ENCODE data around the gene EAF1. TPM values are rescaled to one million over a fixed set of nuclear protein-coding genes. Genes with fewer than 3 reads are reported as not detected.
"Not testable (repeated sequence)": the region's sequence is repeated elsewhere in the genome, so short reads cannot be mapped to it uniquely, and the experiment has no call there.

EAF1 gene
- total RNA-seq, 1 donor from 2014 or later: 38.0 TPM

DNA sequence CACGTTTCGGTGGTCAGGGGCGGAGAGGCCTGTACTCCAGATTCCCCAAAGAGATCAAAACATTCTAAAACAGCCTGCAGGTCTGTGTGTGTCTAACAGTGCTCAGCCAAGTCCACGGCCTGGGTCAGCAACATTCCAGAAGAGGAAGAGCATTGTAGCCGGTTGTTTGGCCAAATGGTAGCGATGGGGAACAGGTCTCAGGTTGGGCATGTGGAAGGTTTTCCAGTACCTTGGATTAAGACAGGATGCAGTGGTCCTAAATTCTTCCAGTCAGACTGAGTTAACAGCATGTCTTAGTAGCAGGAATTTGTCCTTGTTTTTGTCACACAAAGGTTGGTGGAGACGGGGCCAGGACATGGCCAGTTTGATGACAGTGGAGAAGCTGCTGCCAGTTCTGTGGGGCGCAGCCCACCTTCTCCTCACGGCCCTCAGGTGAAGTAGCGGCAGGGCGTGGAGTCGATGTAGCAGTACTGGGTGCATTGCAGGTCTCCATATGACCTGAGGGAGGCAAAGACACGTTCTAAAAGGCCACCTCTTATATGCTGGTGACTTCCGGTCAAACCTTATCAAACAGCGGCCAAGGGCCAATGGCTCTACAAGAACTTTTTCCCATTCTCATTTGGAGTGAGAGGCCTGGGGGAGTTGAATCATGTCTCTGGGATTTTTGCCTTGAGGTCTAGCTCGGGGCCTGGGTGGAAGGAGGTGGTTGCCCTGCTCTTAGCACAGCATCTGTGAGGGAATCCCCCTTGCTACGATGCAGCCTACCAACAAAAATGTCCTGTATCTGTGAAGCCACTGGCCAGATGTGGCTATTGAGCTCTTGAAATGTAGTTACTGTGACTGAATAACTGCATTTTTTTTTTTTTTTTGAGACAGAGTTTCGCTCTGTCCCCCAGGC lies 24.1 kb downstream of the EAF1 start:
- DNase-seq (ENCODE audit: low read depth): no peak

DNA sequence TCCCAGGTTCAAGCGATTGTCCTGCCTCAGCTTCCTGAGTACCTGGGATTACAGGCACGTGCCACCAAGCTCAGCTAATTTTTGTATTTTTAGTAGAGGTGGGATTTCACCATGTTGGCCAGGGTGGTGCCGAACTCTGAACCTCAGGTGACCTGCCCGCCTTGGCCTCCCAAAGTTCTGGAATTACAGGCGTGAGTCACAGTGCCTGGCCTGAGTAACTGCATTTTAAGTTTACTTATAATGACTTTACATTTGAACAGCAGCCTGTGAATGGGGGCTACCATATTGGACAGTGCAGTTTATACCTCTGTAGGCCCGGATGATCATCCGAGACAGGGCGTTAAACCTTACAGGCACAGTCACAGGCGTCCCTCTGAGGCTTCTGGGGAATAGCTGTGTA lies 24.8 kb downstream of the EAF1 start:
- DNase-seq (ENCODE audit: low read depth): no peak

DNA sequence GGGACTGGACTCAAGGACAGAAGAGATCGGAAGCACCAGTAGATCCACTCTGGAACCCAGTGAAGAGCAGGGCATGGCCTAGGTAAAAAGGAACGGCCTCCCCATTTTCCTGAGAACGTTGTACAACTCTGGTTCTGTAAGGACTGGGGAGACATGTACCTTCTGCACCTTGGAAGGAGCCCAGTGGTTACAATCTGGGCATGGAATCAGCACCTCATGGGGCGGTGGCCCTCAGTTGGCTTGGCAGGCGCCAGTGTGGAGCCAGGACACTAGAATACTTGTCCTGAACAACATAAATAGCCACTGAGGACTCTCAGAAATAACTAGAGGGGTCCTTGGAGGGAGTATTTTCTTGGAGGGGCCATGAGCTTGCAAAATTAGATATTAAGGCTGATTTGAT lies 25.6 kb downstream of the EAF1 start:
- DNase-seq (ENCODE audit: low read depth): no peak

DNA sequence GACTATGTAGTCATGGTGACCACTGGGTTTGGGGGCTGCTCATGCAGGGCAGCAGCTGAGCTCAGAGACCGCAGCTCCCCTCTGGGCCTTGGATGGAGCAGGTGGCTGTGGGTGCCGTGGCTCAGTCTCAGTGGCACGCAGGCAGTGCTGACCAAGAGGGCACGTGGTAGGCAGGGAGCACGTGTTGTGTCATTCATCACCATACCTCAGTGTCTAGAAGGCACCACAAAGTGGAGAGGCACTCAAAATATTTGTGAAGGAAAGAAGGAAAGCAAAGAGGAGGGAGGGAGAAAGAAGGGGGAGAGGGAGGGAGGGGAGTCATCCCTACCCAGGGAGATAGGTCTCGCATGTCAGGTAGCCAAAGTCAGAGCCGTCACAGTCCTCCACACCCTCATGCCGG lies 26.1 kb downstream of the EAF1 start:
- peak; percentile 53 for DNase-seq (ENCODE audit: low read depth)

DNA sequence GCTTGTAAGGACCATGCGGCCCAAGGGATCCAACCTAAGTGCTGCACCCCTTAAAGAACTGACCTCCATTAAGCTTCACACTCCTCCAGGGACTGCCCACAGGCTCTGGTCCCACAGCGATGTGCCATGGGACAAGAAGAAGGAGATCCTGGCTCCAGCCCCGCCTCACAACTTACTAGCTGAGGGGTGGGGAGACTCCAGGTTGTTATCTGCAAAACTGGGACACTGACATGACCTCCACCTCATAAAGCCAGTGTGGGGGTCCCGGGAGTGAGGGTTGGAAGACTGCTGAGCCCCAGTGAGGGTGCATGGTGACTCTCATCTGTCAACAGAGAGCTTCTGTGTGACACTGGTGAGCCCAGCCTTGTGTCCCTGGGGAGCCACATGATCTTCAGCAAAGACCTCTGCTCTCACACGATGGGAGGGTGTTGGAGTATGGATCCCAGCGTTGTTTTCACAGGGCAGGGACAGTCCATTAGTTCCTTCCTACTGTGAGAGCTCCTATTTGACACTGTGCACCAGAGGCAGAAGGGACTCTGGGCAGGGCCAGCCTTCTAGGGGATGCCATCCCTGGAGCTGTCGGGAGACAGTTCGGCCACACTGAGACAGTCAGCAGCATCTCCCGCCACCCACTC lies 26.7 kb downstream of the EAF1 start:
- DNase-seq (ENCODE audit: low read depth): no peak

DNA sequence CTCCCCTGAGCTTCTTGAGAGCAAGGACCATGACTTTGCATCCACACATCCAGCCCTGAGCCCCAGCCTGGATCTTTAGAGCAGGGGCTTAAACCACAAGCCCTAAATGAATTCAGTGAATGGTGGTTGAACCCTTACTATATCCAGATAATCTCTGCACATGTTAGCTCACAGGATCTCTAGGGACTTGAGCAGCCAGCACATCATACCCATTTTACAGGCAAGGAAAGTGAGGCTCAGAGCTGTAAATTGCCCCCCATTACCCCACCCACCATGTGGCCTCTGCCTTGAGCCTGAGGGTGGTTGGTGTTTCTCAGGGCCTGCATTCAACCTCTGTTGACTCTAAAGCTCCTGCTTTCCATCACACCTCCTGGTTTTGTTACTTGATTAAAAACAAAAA lies 27.6 kb downstream of the EAF1 start:
- DNase-seq (ENCODE audit: low read depth): no peak

DNA sequence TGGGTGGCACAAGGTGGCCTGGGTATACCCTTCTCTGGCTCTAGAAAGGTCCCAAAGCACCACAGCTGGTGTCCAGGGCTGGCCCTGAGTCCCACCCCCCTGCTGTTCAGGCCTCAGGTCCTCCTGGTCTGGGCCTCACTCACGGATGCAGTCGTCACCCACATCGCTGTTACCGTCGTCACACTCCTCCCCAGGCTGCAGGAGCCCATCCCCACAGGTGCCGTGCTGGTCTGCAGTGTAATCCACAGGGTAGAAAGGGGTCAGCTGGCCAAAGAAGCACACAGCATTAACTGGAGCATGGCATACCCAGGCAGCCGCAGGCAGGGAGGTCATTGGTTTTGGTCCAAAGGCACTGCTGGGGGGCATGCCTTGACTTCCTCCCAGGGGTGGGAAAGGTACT lies 28.4 kb downstream of the EAF1 start:
- no peak for DNase-seq (ENCODE audit: low read depth)

DNA sequence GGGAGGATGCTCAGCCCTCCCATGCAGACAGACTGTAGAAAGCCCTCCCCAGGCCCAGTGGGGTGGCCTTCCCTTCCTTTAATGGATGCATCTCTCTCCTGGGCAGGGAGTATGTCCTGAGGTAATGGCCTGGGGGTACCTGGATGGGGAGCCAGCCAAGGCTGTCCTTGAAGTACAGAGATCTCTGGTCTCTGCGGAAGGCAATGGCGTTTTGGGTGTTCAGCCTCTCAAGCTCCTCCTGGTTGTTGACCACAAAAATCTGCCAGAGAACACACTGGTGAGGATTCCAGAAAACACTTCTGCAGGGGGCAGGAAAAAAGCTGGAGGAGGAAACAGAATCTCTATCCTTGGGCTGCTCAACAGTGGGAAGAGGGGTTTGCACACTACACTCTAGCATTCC lies 28.9 kb downstream of the EAF1 start:
- no peak for DNase-seq (ENCODE audit: low read depth)

DNA sequence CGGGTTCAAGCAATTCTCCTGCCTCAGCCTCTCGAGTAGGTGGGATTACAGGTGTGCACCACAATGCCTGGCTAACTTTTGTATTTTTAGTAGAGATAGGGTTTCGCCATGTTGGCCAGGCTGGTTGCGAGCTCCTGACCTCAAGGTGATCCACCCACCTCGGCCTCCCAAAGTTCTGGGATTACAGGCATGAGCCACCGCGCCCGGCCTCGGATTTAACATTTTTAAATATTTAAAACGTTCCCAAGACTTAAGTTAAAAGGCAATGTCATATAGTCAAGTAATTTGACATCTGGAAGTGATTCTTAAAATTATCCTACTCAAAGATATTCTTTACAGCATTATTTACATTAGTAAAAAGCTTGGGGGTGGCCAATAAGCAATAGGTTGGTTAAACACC lies 29.5 kb downstream of the EAF1 start:
- not testable (repeated sequence) for DNase-seq (ENCODE audit: low read depth)

DNA sequence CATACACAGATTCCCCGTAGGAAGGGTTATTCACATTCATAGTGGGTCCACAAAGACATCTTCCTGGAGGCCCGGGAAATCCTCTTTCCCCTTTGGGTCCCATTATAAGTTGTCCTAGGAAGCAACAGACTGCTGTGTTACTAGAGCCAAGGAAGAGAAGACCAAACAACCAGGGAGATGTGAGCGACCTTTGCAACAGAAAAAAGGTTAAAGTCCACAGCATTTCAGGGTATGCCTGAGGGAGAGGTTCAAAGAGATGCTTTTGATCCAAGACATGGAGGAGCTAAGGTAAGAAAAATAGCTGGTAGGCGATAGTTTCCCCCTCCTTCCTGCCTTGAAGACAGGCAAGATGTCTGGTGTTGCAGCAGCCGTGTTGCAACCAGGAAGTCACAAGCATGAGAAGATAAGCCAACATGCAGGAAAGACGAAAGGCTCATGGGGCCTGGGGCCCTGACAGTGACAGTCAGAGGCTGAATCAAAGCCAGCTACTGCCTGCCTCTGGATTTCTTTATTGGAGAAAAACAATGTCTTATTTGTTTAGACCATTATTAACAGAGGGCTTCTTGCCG lies 30.9 kb downstream of the EAF1 start:
- no peak for DNase-seq (ENCODE audit: low read depth)

DNA sequence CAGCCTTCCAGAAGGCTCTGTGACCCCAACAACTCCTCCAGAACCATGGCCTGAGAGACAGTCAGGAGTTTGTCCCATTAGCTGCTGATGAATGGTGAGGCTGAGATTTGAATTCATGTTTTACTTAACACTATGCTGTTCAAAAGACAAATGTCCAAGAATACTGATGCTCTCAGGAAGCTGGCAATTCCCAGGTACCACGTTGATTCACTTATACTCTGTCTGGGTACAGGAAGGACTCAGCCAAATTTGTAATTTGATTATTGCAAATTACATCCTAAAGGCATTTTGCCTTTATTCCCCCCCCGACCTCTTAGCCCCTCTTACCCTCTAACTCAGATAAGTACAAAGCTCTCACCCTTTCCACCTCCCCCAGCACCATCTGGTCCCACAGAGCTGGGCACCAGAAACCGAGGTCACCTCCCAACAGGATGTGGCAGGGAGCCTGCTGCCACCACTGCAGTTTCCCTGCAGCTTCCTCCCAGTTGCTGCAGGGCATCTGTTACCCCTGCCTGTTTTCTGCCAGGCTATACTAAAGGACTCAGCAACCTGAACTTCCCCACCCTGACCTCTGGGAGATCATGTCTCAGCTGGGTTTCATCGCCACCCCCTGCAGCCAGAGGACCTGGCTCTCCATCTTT lies 33.6 kb downstream of the EAF1 start:
- DNase-seq (ENCODE audit: low read depth): peak; percentile 76

DNA sequence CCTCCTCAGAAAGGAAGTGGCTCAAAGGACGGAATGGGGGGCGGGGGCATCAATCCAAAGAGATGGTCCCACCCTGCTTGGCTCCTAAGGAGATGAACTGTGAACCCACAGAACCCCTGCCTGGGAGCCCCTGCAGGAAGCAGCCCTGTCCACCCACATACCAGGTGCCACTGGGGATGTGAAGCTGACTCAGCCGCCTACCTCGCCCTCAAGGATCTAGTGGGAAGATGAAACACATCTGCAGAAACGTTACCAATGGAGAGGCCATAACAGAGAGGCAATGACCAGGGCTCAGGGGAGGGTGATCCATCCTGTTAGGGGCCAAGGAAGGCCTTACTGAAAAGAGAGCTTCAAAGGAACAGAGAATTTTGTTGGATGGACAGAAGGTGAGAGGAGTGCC lies 35.1 kb downstream of the EAF1 start:
- no peak for DNase-seq (ENCODE audit: low read depth)

DNA sequence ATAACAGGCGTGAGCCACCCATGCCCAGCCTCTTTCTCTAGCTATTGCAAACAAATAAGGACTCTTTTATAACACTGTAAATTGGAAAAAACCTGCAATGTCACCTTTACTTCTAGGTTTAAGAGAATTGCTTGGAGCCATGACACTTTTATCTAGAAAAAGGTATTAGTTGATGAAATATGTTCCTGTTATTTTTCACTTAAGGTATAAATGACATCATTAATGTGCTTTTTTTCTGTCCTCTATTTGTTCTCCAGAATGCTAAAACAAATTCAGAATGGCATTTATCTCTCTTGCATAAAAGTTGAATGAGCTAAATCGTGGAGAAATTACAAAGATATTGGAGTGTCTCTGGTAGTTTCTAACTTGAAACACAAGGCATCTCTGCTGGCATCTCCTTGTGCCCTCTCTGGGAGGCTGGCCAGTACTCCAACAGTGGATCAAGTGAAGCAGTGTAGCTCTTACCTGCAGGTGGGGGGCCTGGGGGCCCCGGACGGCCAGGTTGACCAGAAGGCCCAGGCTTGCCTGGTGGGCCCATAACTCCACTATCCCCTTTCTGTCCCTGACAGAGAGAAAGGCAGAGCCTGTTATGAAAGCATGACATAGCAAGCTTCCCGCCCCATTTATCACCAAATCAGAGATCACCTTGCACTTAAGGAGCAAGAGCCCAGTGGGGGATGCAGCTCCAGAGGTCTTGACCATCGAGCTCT lies 38.6 kb downstream of the EAF1 start:
- DNase-seq (ENCODE audit: low read depth): no peak

DNA sequence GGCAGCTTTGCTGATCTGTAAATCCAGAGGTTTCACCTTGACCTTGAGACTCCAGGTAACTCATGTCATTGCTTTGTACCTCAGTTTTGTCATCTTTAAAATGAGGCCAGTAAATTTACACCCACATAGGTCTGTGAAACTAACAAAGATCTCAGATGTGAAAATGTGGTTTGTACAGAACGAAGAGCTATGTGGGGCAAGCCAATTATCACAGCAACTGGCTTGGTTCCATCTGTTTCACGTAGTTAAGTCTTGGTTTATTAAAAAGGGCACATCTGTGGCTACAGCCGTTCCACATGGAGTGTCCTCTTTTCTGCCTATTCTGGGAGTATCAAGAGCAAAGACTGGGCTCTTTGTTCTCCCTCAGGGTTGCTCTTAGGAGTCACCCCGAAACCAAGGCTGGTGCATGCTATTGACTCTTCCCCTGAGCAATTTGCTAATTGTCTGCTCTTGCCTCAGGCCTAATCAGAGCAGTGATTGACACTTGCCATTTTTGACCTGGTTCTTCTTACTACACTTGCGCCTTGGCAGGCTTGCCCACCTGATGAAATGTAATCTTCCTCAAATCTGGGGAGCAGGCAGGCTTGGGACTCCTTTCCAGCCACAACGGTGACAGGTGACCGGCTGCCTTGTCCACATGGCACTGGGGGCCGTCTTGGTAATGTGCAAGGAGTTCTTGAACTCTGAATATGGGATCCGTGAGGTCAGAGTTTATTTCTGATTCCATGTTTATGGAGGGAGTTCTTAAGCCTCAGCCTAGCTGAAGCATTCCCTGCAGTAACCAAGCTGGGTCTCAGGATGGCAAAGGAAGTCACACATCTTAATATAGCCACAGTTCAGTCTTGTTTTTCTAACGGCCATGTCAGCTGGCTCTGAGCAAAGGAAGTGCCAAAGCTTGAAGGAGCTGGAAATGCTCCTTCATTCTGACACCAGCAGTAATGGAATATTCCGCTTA lies 40.1 kb downstream of the EAF1 start:
- peak; percentile 94 for DNase-seq (ENCODE audit: low read depth)

DNA sequence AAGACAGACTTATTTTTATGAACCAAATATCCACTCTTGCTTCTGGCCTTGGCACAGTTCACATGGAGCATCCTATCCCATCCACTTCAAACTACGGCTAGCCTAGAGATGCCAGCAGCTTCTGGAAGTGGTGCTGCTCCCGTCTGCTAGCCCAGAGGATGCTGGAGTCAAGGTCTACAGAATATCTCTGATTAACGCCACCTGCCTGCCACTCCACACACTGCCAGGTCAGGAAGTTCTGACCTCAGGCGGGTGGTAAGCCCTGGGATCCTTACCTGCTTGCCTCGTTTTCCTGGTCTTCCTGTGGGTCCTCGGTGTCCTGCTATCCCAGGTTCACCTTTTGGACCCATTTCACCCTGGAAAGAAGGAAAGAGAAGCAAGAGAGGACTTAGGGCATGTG lies 42.9 kb downstream of the EAF1 start:
- DNase-seq (ENCODE audit: low read depth): no peak

DNA sequence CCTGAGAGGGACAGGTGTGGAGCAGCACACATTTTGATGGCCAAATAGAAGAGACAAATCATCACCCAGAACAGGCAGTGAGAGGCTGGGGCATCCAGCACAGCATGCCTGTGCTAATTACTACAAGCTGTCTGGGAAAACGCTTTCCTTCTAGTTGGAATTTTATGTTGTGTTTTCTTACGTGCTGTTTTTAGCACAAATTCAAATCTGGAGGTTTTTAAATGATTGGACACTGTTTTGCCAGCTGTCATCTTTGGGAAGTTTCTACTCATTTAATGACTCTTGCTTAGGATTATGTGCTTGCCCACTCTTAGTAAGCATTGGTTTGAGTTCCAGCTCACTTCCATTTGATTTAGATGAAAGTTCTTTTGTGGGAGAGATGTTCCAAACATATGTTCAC lies 43.5 kb downstream of the EAF1 start:
- DNase-seq (ENCODE audit: low read depth): no peak

DNA sequence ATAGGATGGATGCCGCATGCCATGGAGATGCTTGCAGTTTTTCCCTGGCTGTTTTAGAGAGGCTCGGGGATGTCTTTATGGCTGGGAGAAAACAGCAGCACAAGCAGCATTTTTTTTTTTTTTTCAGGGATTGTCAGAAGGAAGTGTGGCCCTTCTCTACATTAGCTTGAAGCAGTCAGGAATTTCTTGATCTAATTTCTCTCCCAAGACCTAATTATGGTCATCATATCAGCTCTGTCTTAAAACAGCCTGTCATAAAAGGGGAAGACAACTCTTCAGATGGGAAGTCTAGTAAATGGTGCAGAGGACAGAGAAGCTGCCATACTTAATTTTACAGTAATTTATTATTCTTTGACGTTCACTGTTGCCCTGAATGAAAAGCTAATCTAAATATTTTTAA lies 44.5 kb downstream of the EAF1 start:
- no peak for DNase-seq (ENCODE audit: low read depth)

DNA sequence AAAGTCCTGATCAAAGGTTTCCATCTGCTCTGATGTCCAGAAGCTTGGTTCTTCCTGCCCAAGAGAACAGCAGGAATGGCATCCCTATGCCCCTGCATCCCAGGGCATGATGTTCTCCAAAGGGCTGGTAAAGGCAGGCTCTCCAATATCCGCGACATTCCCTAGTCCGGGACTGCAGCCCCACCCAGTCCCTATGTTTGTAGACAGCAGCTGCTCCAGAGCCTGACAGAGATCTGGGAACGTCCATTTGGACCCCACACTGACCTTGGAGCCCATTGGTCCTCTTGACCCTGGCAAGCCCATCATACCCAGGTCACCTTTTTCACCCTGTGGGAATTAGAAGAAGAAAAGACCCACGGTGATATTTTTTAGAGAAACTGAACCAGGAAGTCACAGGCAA lies 47.8 kb downstream of the EAF1 start:
- peak; percentile 75 for DNase-seq (ENCODE audit: low read depth)

DNA sequence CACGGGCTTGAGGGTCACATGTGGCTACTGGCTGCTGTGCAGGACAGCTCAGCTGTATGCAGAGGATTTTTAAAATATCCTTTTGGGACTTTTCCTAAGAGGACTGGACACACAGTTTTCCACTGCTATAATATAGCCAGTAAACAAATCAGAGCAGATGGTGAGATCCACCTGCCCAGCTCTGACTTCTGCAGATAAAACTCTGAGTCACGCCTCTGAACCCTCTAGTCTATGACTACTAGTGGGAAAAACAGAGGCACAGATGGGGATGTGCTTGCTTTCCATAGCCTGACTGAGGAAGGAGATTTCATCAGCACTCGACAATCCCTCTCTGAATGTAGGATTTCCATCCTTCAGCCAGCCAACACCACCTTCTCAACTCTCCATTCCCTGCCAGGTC lies 49.0 kb downstream of the EAF1 start:
- DNase-seq (ENCODE audit: low read depth): peak; percentile 90

DNA sequence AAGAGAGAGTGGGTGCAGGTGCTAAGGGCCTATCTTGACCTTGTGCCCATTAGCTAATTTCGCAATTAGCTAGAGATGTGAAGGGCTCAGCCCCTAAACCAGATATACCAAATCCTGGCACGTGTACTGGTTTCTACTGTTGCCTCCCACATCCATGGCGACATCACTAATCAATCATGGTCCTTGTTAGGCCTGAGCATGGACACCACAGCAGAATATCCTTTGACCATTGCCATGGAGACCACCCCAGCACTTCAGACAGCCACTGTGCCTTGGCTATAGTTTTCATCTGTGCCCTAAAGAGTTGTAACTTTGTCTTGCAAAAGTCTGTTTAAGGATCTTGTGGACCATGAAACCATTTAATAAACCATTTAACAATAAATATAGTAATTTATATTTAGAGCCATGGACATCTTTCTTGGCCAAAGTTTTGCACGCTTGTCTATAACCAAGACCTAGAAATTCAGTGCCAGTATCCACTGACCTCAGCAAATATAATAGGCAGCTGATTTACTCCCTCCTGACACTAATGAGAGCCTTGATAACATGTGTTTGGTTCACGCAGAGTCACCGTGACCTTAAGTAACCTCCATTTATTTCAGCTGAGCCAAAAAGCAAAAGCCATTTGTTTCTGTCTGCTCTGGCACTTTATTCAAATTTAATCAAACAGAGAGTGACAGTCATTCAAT lies 50.7 kb downstream of the EAF1 start:
- peak; percentile 87 for DNase-seq (ENCODE audit: low read depth)

All from myocyte (in vitro differentiated cells).